GM12864 (cell line): ENCODE results near the gene UBE2U.

ENCODE experiments used
- DNase-seq: peaks from one replicate; pipeline ENCODE4 v3.0.0-alpha.2; 2011; ENCODE audit warnings: low read depth
- H3K4me3 ChIP-seq: 2 replicates; pipeline ENCODE4 v1.5.1; 2011; ENCODE audit warnings: mild to moderate bottlenecking, low read depth, low read length, control low read depth
- TF ChIP-seq, protein P1 (sequence below): IDR thresholded peaks from 2 replicates; pipeline ENCODE4 v1.5.1; 2011; ENCODE audit warnings: low read depth, mild to moderate bottlenecking, moderate library complexity, low read length, control low read depth, inconsistent platforms; ENCODE audit errors: missing control alignments

UBE2U gene

DNA sequence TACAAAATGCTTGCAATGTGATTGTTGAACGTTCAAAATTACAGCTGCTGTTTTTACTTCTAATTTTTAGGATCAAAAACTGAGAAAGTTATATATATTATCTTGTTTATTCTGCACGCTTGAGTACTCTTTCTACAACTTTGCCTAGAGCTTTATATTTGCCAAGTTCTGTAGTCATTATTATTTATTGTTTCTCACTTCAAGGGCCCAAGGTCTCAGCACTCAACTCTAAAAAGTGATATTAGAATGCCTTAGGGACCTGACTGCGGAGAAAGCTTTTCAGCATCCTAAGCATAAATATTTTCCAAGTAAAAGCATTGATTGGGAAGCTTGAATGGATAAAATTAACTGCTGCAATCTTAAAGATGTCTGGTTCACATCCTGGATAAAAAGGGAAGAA lies 83.6 kb downstream of the UBE2U start:
- no peak overlapping the region for H3K4me3 ChIP-seq
- TF ChIP-seq, protein P1, sequence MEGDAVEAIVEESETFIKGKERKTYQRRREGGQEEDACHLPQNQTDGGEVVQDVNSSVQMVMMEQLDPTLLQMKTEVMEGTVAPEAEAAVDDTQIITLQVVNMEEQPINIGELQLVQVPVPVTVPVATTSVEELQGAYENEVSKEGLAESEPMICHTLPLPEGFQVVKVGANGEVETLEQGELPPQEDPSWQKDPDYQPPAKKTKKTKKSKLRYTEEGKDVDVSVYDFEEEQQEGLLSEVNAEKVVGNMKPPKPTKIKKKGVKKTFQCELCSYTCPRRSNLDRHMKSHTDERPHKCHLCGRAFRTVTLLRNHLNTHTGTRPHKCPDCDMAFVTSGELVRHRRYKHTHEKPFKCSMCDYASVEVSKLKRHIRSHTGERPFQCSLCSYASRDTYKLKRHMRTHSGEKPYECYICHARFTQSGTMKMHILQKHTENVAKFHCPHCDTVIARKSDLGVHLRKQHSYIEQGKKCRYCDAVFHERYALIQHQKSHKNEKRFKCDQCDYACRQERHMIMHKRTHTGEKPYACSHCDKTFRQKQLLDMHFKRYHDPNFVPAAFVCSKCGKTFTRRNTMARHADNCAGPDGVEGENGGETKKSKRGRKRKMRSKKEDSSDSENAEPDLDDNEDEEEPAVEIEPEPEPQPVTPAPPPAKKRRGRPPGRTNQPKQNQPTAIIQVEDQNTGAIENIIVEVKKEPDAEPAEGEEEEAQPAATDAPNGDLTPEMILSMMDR, result no peak
- no peak for DNase-seq

DNA sequence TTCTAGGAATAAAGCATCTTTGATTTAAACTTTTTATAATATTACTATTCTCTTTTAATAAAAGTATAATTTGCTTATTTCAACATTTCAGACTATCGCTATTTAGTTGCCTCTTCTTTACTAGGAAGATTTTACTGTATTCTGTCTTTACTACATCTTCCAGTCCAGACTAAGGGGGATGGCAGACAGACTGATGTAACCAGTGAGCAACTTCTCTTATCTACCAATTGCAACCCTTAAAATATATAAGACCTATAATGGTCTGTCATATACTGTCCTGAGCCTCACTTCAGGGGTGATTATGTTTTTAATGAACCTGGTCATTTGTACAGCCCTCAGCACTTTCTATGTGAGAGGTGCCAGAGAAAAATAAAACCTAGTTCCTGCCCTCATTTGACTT lies 87.0 kb downstream of the UBE2U start:
- TF ChIP-seq, protein P1, result no peak
- no peak overlapping the region for H3K4me3 ChIP-seq

GRCh38 chr1:64291931-64292330 lies 88.5 kb downstream of the UBE2U start:
- TF ChIP-seq, protein P1, result no peak
- H3K4me3 ChIP-seq, result no peak overlapping the region
- no peak for DNase-seq

More for the DNA sequence above, 87.0 kb downstream of the UBE2U start:
- no peak for DNase-seq

DNA sequence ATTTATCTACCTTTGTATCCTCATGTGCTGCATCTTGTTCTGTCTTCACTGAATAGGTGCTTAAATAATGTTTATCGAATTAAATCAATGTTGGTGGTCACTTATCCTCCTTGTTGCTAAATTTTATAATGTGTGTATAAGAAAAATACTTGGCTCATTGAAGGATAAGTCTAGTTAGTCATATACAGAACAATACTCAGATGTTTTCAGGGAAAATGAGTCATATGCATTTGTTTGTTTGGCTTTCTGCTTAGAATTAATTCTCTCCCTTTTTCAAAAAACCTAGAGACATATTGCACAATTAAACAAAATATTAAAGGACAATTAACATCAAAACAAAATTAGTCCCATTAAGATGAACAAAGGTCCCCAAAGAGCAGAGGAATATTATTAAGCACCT lies 89.0 kb downstream of the UBE2U start:
- H3K4me3 ChIP-seq, result no peak overlapping the region
- TF ChIP-seq, protein P1, result no peak
- DNase-seq, result no peak

DNA sequence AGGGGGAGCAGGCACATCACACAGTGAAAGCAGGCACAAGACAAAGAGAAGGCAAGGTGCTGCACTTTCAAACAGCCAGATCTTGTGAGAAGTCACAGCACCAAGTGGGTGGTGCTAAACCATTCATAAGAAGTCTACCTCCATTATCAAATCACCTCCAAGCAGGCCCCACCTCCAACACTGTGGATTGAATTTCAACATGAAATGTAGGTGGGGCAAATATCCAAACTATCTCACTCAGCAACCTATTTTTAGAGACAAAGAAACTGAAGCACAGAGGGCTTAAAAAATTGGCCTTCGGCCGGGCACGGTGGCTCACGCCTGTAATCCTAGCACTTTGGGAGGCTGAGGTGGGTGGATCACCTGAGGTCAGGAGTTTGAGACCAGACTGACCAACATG lies 90.4 kb downstream of the UBE2U start:
- TF ChIP-seq, protein P1, result no peak
- no peak overlapping the region for H3K4me3 ChIP-seq
- DNase-seq, result no peak

- H3K4me3 ChIP-seq, result no peak overlapping the region
- DNase-seq, result no peak
- TF ChIP-seq, protein P1, result no peak
These were observed 91.7 kb downstream of the UBE2U start for GRCh38 chr1:64295136-64295535.

DNA sequence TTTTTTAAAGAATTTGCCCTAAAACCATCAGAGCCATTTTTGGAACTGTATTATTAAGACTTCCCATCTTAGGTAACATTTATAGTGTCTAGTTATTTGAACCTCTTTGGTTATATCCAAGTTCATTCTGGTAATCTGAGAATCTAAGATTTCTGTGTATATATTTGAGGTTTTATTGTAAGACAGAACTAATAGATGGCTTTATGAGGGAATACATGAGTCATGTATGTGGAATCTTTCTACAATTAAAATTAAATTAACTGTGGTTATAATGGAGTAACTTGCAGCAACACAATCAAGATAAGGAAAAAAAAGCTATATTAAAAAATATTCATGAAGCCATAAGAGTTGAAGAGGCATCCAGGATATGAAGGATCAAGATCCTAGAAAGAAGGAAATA lies 92.1 kb downstream of the UBE2U start:
- no peak for DNase-seq

More for the DNA sequence above, 92.1 kb downstream of the UBE2U start:
- TF ChIP-seq, protein P1, result no peak
- H3K4me3 ChIP-seq, result no peak overlapping the region
